GM23248 (cell line): ENCODE data around the gene NPAS3. TPM values are rescaled to one million over a fixed set of nuclear protein-coding genes. Genes with fewer than 3 reads are reported as not detected.

Experiments used
- DNase-seq: peaks from one replicate; pipeline ENCODE4 v3.0.0-alpha.2; 2015
- H2AFZ ChIP-seq: fragments of 200-600 bp; sonication (generic); 2 replicates; pipeline ENCODE4 v1.6.1; 2016; ENCODE audit warnings: antibody characterized with exemption
- H3F3A ChIP-seq: fragments of 200-600 bp; sonication (generic); 2 replicates; pipeline ENCODE4 v1.6.1; 2016; ENCODE audit warnings: mild to moderate bottlenecking, antibody characterized with exemption, mixed run types; ENCODE audit not compliant: insufficient read depth
- H3K27ac ChIP-seq: fragments of 200-600 bp; sonication (generic); 2 replicates; pipeline ENCODE4 v1.5.1; 2016; ENCODE audit warnings: mild to moderate bottlenecking
- H3K27me3 ChIP-seq: fragments of 200-600 bp; sonication (generic); replicated peaks from 2 replicates; pipeline ENCODE4 v1.6.1; 2016; ENCODE audit warnings: mild to moderate bottlenecking; ENCODE audit not compliant: insufficient read depth
- H3K36me3 ChIP-seq: fragments of 200-600 bp; sonication (generic); 2 replicates; pipeline ENCODE4 v1.6.1; 2016; ENCODE audit warnings: low read depth, mild to moderate bottlenecking
- H3K4me1 ChIP-seq: fragments of 200-600 bp; sonication (generic); 2 replicates; pipeline ENCODE4 v1.6.1; 2016; ENCODE audit warnings: mild to moderate bottlenecking; ENCODE audit not compliant: insufficient read depth
- H3K4me2 ChIP-seq: fragments of 200-600 bp; sonication (generic); one replicate; pipeline ENCODE4 v1.6.1; 2016; ENCODE audit warnings: mild to moderate bottlenecking; ENCODE audit not compliant: unreplicated experiment
- H3K4me3 ChIP-seq: fragments of 200-600 bp; sonication (generic); 2 replicates; pipeline ENCODE4 v1.5.1; 2016; ENCODE audit warnings: mild to moderate bottlenecking
- H3K79me2 ChIP-seq: fragments of 200-600 bp; sonication (generic); 2 replicates; pipeline ENCODE4 v1.6.1; 2016; ENCODE audit warnings: mild to moderate bottlenecking; ENCODE audit not compliant: insufficient read depth
- H3K9ac ChIP-seq: fragments of 200-600 bp; sonication (generic); 2 replicates; pipeline ENCODE4 v1.6.1; 2016; ENCODE audit warnings: mild to moderate bottlenecking
- H3K9me2 ChIP-seq: fragments of 200-600 bp; sonication (generic); 2 replicates; pipeline ENCODE4 v1.6.1; 2016; ENCODE audit warnings: mixed run types, mild to moderate bottlenecking, moderate library complexity; ENCODE audit not compliant: insufficient read depth
- H3K9me3 ChIP-seq: fragments of 200-600 bp; sonication (generic); one replicate; pipeline ENCODE4 v1.6.1; 2017; ENCODE audit warnings: low read depth
- H4K20me1 ChIP-seq: fragments of 200-600 bp; sonication (generic); 2 replicates; pipeline ENCODE4 v1.6.0; 2016; ENCODE audit not compliant: insufficient read depth
- EZH2 ChIP-seq: fragments of 200-600 bp; sonication (generic); IDR thresholded peaks from 2 replicates; pipeline ENCODE4 v1.6.1; 2018; ENCODE audit warnings: antibody characterized with exemption, mild to moderate bottlenecking; ENCODE audit not compliant: insufficient read depth, poor library complexity, severe bottlenecking
- EZH2phosphoT487 ChIP-seq: fragments of 200-600 bp; sonication (generic); IDR thresholded peaks from 2 replicates; pipeline ENCODE4 v1.6.1; 2018; ENCODE audit warnings: antibody characterized with exemption, moderate library complexity, mild to moderate bottlenecking, low read depth; ENCODE audit not compliant: insufficient read depth
- WGBS, 2 experiments: methylation state at CpG; one replicate each; pipeline ENCODE4 v1.1.6; 2015 to 2017; ENCODE audit warnings: low lambda C conversion rate in 2 of 2, low coverage in 1 of 2; ENCODE audit errors: missing lambda C conversion rate in 2 of 2; 5-methylcytosine and 5-hydroxymethylcytosine counted together
- in situ Hi-C: fragments of 300-500 bp; cut with MboI; formaldehyde crosslinking; loops from 2 replicates; pipeline ENCODE4 v1.15.0; 2020
- polyA plus RNA-seq: library from polyadenylated mRNA; unstranded; fragments of >200 nt; fragmentation: Nextera tagmentation; extraction: Ambion mirVana; gene quantifications from 2 replicates; pipeline ENCODE4 v1.2.1, GENCODE V29; 2016
- total RNA-seq: library from RNA; depleted of rRNA; stranded (reverse); fragments of >200 nt; shearing (Covaris generic); gene quantifications from 2 replicates; pipeline ENCODE4 v1.2.3, GENCODE V29; 2014

NPAS3 gene
- total and polyA plus RNA-seq, 2 experiments from 2014 or later, result 0.65 TPM; not detected in 1

- H3K27ac ChIP-seq, result no peak overlapping the region
- no peaks in the 10 kb centered on the region for H3K9me2 ChIP-seq
- H2AFZ ChIP-seq, result no peak overlapping the region
- 47 to 54% methylated on average over 2 of the region's 2 CpGs for WGBS, 2 experiments
- no peaks in the 10 kb centered on the region for H3K27me3 ChIP-seq
- no peak for DNase-seq
- H3F3A ChIP-seq, result no peaks in the 10 kb centered on the region
- H3K9me3 ChIP-seq, result no peaks in the 10 kb centered on the region
- H3K9ac ChIP-seq, result no peak overlapping the region
- TF ChIP-seq EZH2phosphoT487 (no peak), EZH2 (no peak)
- no peaks in the 10 kb centered on the region for H3K79me2 ChIP-seq
- H3K4me2 ChIP-seq, result no peak overlapping the region
- no peaks in the 10 kb centered on the region for H3K4me1 ChIP-seq
- no peaks in the 10 kb centered on the region for H4K20me1 ChIP-seq
- in situ Hi-C loops, result no loop called here
- no peak overlapping the region for H3K4me3 ChIP-seq
- H3K36me3 ChIP-seq, result no peaks in the 10 kb centered on the region
Measured at GRCh38 chr14:33390335-33390734, 451.7 kb downstream of the NPAS3 start.

GRCh38 chr14:33393231-33393894 lies 454.7 kb downstream of the NPAS3 start:
- no peak for TF ChIP-seq EZH2
- H3K4me3 ChIP-seq, result no peak overlapping the region
- no peaks in the 10 kb centered on the region for H3F3A ChIP-seq
- H2AFZ ChIP-seq, result no peak overlapping the region
- DNase-seq, result no peak
- H3K9me2 ChIP-seq, result no peaks in the 10 kb centered on the region
- no peaks in the 10 kb centered on the region for H3K79me2 ChIP-seq
- no peaks in the 10 kb centered on the region for H3K27me3 ChIP-seq
- 71% methylated on average over 11 of the region's 11 CpGs for WGBS, 2 experiments
- in situ Hi-C loops, result no loop called here
- no peaks in the 10 kb centered on the region for H4K20me1 ChIP-seq
- no peaks in the 10 kb centered on the region for H3K36me3 ChIP-seq
- H3K4me2 ChIP-seq, result no peak overlapping the region
- H3K27ac ChIP-seq, result no peak overlapping the region
- H3K4me1 ChIP-seq, result no peaks in the 10 kb centered on the region
- no peak overlapping the region for H3K9ac ChIP-seq
- no peaks in the 10 kb centered on the region for H3K9me3 ChIP-seq

- no peak overlapping the region for H3K4me2 ChIP-seq
- no peaks in the 10 kb centered on the region for H3F3A ChIP-seq
- H3K9me3 ChIP-seq, result no peaks in the 10 kb centered on the region
- no peaks in the 10 kb centered on the region for H3K27me3 ChIP-seq
- DNase-seq, result no peak
- H3K4me3 ChIP-seq, result no peak overlapping the region
- H3K4me1 ChIP-seq, result no peaks in the 10 kb centered on the region
- no peak overlapping the region for H3K9ac ChIP-seq
- H2AFZ ChIP-seq, result no peak overlapping the region
- WGBS, 2 experiments, result 75 to 79% methylated on average over 3 of the region's 3 CpGs
- no peaks in the 10 kb centered on the region for H3K9me2 ChIP-seq
- no peak overlapping the region for H3K27ac ChIP-seq
- TF ChIP-seq EZH2 (no peak), EZH2phosphoT487 (no peak)
- H4K20me1 ChIP-seq, result no peaks in the 10 kb centered on the region
- H3K79me2 ChIP-seq, result no peaks in the 10 kb centered on the region
- H3K36me3 ChIP-seq, result no peaks in the 10 kb centered on the region
- in situ Hi-C loops, result no loop called here
Measured at GRCh38 chr14:33393895-33394368, 455.3 kb downstream of the NPAS3 start.

GRCh38 chr14:33401311-33401710 lies 462.6 kb downstream of the NPAS3 start:
- H3K4me1 ChIP-seq, result peaks cover 11% of the 10 kb centered on the region
- no peak overlapping the region for H3K27ac ChIP-seq
- no peaks in the 10 kb centered on the region for H3K9me3 ChIP-seq
- H3K9ac ChIP-seq, result no peak overlapping the region
- H3K79me2 ChIP-seq, result no peaks in the 10 kb centered on the region
- H3F3A ChIP-seq, result peaks cover 4% of the 10 kb centered on the region
- in situ Hi-C loops, result no loop called here
- TF ChIP-seq EZH2phosphoT487 (no peak), EZH2 (no peak)
- WGBS, 2 experiments, result 86 to 94% methylated on average over 3 of the region's 3 CpGs
- no peaks in the 10 kb centered on the region for H3K9me2 ChIP-seq
- no peak overlapping the region for H3K4me2 ChIP-seq
- no peaks in the 10 kb centered on the region for H3K27me3 ChIP-seq
- H2AFZ ChIP-seq, result no peak overlapping the region
- no peak overlapping the region for H3K4me3 ChIP-seq
- peak; percentile 7 for DNase-seq
- no peaks in the 10 kb centered on the region for H4K20me1 ChIP-seq
- no peaks in the 10 kb centered on the region for H3K36me3 ChIP-seq

- H2AFZ ChIP-seq, result no peak overlapping the region
- no peak overlapping the region for H3K27ac ChIP-seq
- H3K9me2 ChIP-seq, result no peaks in the 10 kb centered on the region
- H3K27me3 ChIP-seq, result no peaks in the 10 kb centered on the region
- TF ChIP-seq EZH2 (no peak), EZH2phosphoT487 (no peak)
- H3K4me1 ChIP-seq, result peaks cover 11% of the 10 kb centered on the region
- H3K4me3 ChIP-seq, result no peak overlapping the region
- H3K9me3 ChIP-seq, result no peaks in the 10 kb centered on the region
- H3K36me3 ChIP-seq, result no peaks in the 10 kb centered on the region
- no peaks in the 10 kb centered on the region for H3K79me2 ChIP-seq
- peaks cover 4% of the 10 kb centered on the region for H3F3A ChIP-seq
- no peaks in the 10 kb centered on the region for H4K20me1 ChIP-seq
- no peak for DNase-seq
- no peak overlapping the region for H3K4me2 ChIP-seq
- in situ Hi-C loops, result no loop called here
- no peak overlapping the region for H3K9ac ChIP-seq
Measured at GRCh38 chr14:33402604-33403003, 463.9 kb downstream of the NPAS3 start.
